Esophagus squamous epithelium (tissue), 5 donors: ENCODE measurements around the gene BCAR3. TPM values are rescaled to one million over a fixed set of nuclear protein-coding genes. Genes with fewer than 3 reads are reported as not detected.
A peak's percentile ranks its signal among the peaks of the same experiment; 100 is the strongest.

Source experiments
- DNase-seq: peaks from one replicate; lab custom pipeline; 2025; lab: John Stamatoyannopoulos, UW
- H3K27ac ChIP-seq, 4 donors: fragments of 200-600 bp; sonication (generic); one replicate each; pipeline ENCODE4 v1.5.1; 2016 to 2019; ENCODE audit warnings: mild to moderate bottlenecking in 1 of 4
- H3K27me3 ChIP-seq, 4 donors: fragments of 200-600 bp; sonication (generic); 1 replicate in 3 of 4; 2 replicates in 1 of 4; pipeline versions ENCODE4 v1.5.1 to v1.6.0; 2017 to 2021; ENCODE audit warnings: antibody characterized with exemption in 1 of 4
- H3K36me3 ChIP-seq, 3 donors: fragments of 200-600 bp; sonication (generic); one replicate each; pipeline ENCODE4 v1.5.1; 2016 to 2019
- H3K4me1 ChIP-seq, 3 donors: fragments of 200-600 bp; sonication (generic); one replicate each; pipeline ENCODE4 v1.5.1; 2017 to 2019
- H3K4me3 ChIP-seq, 4 donors: fragments of 200-600 bp; sonication (generic); 1 replicate in 3 of 4; 2 replicates in 1 of 4; pipeline ENCODE4 v1.5.1; 2016 to 2019; ENCODE audit warnings: mild to moderate bottlenecking in 2 of 4, moderate library complexity in 1 of 4
- H3K9me3 ChIP-seq, 3 donors: fragments of 200-600 bp; sonication (generic); one replicate each; pipeline ENCODE4 v1.5.1; 2016 to 2019
- CTCF ChIP-seq, 6 experiments: fragments of 450-650 bp in 4 of 6; fragments of 200-600 bp in 2 of 6; sonication (generic) in 2 of 6; IDR thresholded peaks; one replicate each; pipeline ENCODE4 v1.5.1; 2016 to 2019; ENCODE audit warnings: antibody characterized with exemption in 6 of 6, mild to moderate bottlenecking in 4 of 6, moderate library complexity in 4 of 6
- POLR2A ChIP-seq, 4 donors: fragments of 450-650 bp; IDR thresholded peaks; one replicate each; pipeline ENCODE4 v1.6.1; 2017; ENCODE audit warnings: antibody characterized with exemption in 4 of 4, mild to moderate bottlenecking in 4 of 4, moderate library complexity in 3 of 4
- WGBS, 2 donors: methylation state at CpG; one replicate each; pipeline ENCODE4 v1.1.5; 2018; 5-methylcytosine and 5-hydroxymethylcytosine counted together
- intact Hi-C: fragments of 100-400 bp; cut with DNase I; formaldehyde crosslinking; loops from one replicate; pipeline ENCODE4 v1.15.0; 2022
- total RNA-seq, 4 donors: library from RNA; depleted of rRNA; stranded (reverse); fragments of >200 nt; gene quantifications; one replicate each; pipeline ENCODE4 v1.1.0, GENCODE V29; 2016
- donor health status: DM: yes; HTN: yes; CAD: no.

Gene BCAR3
- total RNA-seq, 4 donors from 2014 or later: 6.9 to 17.5 (median 9.4) TPM

DNA sequence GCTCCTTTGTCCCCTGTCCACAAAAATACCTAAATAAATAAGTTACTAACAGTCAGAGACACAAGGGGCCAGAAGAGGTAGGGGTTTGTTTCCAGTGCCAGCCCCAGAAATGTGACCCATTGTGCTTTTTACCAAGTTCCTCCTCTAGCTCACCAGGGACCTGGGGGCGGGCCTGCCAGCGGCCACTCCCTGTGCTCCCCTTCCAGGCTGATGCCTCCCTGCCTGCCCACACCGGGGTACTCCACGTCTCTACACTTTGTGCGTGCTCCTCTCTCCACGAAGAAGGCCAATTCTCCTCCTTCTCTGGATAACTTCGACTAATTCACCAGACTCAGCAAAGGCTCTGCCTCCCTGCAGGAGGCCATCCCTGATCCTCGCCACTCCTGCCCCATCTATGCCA, 72.1 kb downstream of the BCAR3 start:
- intact Hi-C loops: no loop called here
- Histone ChIP-seq H3K27ac (no peak overlapping the region), H3K9me3 (no peaks in the 10 kb centered on the region), H3K27me3 (no peaks in the 10 kb centered on the region), H3K4me1 (peaks cover 5 to 48% (median 16%) of the 10 kb centered on the region in 3 donors), H3K4me3 (no peak overlapping the region), H3K36me3 (no peaks in the 10 kb centered on the region)
- WGBS, 2 donors: 80 to 94% methylated on average over 1 to 7 of the region's 8 CpGs
- no peak for TF ChIP-seq CTCF (IDR thresholded peaks at IDR 0.05)
- no peak for TF ChIP-seq POLR2A (IDR thresholded peaks at IDR 0.05)
- no peak for DNase-seq

GRCh38 chr1:93608187-93609109, 73.2 kb downstream of the BCAR3 start:
- no peaks in the 10 kb centered on the region for H3K9me3 ChIP-seq
- TF ChIP-seq POLR2A (IDR thresholded peaks at IDR 0.05) (no peak), CTCF (IDR thresholded peaks at IDR 0.05) (no peak)
- intact Hi-C loops: no loop called here
- H3K27ac ChIP-seq: peak overlapping the region in 2 of 4 donors; percentile 47 to 61
- DNase-seq: no peak
- H3K36me3 ChIP-seq: no peaks in the 10 kb centered on the region
- 83 to 84% methylated on average over 7 to 13 of the region's 15 CpGs for WGBS, 2 donors
- H3K4me1 ChIP-seq: peaks cover 0 to 37% (median 9%) of the 10 kb centered on the region in 3 donors
- H3K4me3 ChIP-seq: no peak overlapping the region
- H3K27me3 ChIP-seq: no peaks in the 10 kb centered on the region

DNA sequence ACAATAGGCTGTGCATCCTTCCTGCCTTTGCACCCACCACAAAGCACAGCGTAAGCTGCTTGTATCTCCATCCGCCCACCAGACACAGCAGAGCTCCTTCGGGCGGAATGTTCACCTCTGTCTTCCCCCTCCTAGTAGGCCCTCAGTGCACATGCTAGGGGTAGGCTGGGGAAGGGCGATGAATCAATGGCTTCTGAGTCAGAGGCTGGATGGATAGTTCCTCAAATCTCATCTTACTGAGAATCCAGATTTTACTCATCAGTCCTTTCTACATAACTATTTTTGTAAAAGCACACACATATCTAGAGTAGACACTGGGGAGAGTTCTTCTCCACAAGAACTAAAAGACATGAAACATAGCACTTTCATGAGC, 73.8 kb downstream of the BCAR3 start:
- Histone ChIP-seq H3K27ac (peak overlapping the region in 2 of 4 donors; percentile 47 to 61), H3K36me3 (no peaks in the 10 kb centered on the region), H3K4me1 (peaks cover 0 to 33% (median 7%) of the 10 kb centered on the region in 3 donors), H3K9me3 (no peaks in the 10 kb centered on the region), H3K27me3 (no peaks in the 10 kb centered on the region), H3K4me3 (no peak overlapping the region)
- intact Hi-C loops: no loop called here
- 47 to 84% methylated on average over 3 to 5 of the region's 5 CpGs for WGBS, 2 donors
- TF ChIP-seq POLR2A (IDR thresholded peaks at IDR 0.05): no peak
- TF ChIP-seq CTCF (IDR thresholded peaks at IDR 0.05): no peak
- DNase-seq: no peak

DNA sequence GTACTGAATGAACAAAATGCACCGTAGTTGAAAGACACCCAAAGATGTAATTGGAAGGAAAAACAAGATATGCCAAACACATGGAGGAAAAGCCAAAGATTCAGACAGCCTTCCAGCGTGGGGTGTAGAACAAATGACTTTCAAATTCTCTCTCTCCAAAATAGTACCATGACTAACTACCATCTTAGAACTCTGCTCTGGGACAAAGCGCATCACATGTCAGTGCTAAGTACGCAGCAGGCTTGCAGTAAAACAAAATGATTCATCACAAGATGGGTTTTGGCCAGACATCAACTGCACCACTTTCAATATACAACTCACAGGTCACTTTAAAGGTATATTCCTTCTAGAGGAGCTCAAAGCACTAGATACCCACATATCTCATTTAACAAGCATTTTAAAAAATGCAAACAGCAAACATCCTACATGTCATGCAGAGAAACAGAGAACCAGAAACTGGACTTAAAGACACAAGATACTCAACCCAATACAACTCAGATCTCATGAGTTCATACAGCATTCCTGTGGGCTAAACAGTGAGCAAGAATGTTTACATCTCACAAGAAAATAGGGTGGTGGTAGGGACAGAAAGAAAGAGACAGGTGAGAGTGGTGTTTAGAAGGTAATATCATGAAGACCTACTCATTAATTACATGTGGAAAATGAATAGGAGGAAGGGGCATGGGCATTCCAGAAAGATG, 75.7 kb downstream of the BCAR3 start:
- peaks cover 0 to 33% (median 7%) of the 10 kb centered on the region in 3 donors for H3K4me1 ChIP-seq
- no peaks in the 10 kb centered on the region for H3K27me3 ChIP-seq
- H3K9me3 ChIP-seq: no peaks in the 10 kb centered on the region
- H3K36me3 ChIP-seq: no peaks in the 10 kb centered on the region
- no peak overlapping the region for H3K27ac ChIP-seq
- WGBS, 2 donors: 31 to 43% methylated on average over 4 of the region's 4 CpGs
- intact Hi-C loops: no loop called here
- DNase-seq: no peak
- no peak overlapping the region for H3K4me3 ChIP-seq
- TF ChIP-seq POLR2A (IDR thresholded peaks at IDR 0.05) (no peak), CTCF (IDR thresholded peaks at IDR 0.05) (no peak)
